ENCODE measurements around the gene PLIN3.
A peak's percentile ranks its signal among the peaks of the same experiment; 100 is the strongest.
"Not testable (repeated sequence)": the region's sequence is repeated elsewhere in the genome, so short reads cannot be mapped to it uniquely, and the experiment has no call there.

Gene PLIN3

DNA sequence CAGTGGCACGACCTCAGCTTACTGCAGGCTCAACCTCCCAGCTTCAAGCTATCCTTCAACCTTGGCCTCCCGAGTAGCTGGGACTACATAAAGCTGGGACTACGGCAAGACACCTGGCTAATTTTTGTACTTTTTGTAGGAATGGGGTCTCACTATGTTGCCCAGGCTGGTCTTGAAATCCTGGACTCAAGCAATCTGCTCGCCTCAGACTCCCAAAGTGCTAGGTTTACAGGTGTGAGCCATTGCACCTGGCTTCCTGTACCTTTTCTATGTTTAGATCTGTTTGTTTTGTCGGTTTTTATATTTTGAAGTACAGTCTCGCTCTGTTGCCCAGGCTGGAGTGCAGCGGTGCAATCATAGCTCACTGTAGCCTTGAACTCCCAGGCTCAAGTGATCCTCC lies 18.4 kb downstream of the PLIN3 start:
- DNase-seq: no peak

DNA sequence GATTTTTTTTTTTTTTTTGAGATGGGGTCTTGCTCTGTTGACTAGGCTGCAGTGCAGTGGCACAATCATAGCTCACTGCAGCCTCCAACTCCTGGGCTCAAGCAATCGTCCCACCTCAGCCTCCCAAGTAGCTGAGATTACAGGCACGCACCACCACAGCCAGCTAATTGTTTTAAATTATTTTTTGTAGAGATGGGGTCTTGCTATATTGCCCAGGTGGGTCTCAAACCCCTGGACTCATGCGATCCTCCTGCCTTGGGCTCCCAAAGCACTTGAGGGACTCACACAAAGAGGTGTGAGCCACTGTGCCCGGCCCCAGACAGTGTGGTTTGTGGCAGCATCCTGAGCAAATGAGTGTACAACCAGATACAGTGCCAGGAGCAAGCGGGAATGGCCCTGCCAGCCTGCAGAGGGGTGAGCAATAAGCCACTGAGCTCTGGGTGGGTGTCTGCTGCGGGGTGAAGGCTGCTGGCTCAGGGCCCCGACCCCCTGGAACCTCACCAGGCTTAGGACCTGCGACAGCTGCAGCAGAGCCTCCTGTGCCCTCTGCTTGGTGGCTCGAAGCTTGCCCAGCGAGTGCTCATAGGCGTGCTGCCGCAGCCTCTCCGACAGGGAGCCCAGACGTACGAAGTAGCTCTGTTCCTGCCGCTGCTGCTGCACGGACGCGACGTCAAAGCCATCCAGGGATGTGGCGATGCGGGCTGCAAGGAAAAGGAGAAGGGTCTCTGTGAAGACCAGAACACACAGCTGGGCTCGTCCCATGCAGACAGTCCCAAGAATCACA lies 20.1 kb downstream of the PLIN3 start:
- no peak for DNase-seq

DNA sequence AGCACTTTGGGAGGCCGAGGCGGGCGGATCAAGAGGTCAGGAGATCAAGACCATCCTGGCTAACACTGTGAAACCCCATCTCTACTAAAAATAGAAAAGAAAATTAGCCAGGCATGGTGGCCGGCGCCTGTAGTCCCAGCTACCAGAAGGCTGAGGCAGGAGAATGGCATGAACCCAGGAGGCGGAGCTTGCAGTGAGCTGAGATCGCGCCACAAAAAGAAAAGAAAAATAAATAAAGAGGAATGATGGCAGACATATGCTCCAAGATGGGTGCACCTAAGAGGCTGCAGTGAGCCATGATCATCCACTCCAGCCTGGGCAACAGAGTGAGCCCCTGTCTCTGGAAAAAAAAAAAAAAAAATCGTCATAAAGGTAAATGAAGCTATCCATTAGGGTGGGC lies 21.5 kb downstream of the PLIN3 start:
- not testable (repeated sequence) for DNase-seq

DNA sequence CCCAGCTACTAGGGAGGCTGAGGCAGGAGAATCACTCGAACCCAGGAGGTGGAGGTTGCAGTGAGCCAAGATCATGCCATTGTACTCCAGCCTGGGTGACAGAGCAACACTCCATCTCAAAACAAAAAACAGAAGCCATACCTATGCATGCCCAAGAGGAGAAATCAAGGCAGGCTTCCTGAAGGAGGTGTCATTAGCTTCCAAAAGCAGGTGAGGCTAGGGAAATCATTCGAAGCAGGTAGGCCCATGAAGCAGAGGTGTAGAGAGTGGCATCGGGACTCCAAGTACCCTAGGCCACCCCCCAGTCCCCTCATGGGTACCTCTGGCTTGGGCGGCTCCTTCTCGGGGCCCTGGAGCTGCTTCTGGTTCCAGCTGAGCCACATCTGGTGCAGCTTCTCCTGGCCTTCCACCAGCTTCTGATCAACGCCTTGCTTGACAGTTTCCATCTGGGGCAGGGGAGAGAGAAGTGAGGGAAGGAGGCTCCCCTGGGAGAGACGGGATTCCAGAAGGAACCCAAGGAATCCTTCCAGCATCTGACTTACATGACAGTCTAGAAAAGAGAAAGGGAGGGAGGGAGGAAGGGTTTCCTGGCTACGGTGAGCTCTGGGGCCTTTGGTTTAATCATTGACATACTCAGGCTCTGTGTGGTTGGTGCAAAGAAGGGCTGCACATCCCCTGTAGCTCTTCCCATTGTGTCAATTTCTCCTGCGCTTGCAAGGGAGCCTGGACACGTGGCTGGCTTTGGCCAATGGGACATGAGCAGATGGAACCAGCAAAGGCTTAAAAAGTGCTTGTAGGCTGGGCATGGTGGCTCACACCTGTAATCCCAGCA lies 22.9 kb downstream of the PLIN3 start:
- peak; percentile 49 for DNase-seq

DNA sequence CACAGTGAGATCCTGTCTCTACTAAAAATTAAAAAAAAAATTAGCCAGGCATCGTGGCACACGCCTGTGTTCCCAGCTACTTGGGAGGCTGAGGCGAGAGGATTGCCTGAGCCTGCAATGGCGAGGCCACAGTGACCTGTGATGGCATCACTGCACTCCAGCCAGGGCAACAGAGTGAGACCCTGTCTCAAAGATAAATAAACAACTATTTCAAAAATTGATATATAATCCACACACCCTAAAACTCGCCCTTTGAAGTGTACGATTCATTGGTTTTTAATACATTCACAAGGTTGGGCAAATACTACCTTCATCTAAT lies 23.9 kb downstream of the PLIN3 start:
- DNase-seq: no peak

DNA sequence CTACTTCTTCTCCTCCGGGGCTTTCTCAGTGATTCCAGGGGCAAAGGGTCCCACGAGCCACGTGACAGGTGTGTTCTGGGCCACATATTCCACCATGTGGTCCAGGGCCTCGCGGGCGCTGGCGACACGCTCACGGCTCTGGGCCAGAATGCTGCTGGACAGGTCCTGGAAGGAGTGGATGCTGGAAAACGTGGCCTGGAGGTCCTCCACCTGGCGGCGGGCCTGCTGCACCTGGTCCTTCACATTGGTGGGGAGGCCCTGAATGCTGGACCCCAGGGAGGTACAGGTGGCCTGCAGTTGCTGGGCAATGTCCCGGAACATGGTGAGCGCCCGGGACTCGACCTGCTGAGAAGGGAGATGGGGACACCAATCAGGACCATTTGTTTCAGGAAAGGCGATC lies 28.3 kb downstream of the PLIN3 start:
- DNase-seq: no peak

DNA sequence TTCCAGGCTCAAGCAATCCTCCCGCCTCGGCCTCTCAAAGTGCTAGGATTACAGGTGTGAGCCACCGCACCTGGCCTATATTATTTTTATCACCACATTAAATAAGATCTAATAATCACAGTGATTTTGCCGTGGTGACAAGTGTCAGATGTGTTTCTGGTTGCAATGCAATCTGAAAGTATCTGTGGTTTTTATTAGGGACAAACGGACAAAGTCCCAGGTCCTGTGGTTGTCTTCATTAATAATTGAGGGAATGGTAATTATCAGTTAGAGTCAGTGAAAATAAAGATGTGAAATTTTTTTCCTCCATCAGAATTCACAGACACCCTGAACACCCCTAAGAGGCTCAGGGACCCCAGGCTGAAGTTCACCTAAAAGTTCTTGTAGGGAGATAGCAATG lies 34.7 kb downstream of the PLIN3 start:
- no peak for DNase-seq

DNA sequence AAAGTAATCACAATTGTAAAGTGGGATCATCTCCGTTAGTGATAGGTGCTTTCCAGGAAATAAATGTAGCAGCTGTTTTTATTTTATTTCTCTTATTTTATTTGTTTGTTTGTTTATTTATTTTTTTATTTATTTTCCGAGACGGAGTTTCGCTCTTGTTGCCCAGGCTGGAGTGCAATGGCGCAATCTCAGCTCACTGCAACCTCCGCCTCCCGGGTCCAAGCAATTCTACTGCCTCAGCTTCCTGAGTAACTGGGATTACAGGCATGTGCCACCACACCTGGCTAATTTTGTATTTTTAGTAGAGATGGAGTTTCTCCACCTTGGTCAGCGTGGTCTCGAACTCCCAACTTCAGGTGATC lies 35.5 kb downstream of the PLIN3 start:
- not testable (repeated sequence) for DNase-seq

DNA sequence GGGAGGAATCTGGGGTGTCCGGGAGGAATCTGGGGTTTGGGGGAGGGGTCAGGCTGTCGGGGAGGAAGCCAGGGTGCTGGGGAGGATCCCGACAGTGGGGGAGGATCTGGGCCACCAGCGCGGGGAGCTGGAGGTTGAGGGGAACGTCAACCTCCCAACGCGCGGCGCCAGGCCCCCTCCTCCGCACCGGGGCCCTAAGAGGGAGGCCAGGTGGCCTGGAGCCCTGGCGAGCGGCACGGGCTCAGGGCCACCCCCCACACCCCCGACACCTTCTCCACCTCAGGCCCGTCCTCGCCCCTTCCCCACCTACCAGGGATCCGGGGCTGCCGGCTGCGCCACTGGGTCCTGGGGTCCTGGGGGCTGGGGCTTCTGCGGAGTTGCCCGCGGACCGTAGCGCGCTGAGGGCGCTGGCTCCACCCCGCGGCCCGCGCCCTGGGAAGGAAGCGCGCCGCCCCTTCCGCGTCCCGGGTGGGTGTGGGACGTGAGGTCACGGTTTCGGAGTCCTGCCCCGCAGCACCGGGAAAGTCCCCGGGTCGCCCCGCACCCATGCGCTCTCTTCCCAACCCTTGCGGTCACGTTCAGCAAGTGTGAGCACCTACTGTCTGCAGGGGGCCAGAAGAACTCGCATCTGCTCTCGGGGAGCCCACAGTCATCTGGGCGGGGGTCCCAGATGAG lies 36.0 kb downstream of the PLIN3 start, which contains the start of gene TICAM1:
TICAM1 (minus strand) TSS at position 409 of the 675 bp plus-strand sequence. CDS start 13,335 bp downstream, outside the sequence.
- peak; percentile 65 for DNase-seq

DNA sequence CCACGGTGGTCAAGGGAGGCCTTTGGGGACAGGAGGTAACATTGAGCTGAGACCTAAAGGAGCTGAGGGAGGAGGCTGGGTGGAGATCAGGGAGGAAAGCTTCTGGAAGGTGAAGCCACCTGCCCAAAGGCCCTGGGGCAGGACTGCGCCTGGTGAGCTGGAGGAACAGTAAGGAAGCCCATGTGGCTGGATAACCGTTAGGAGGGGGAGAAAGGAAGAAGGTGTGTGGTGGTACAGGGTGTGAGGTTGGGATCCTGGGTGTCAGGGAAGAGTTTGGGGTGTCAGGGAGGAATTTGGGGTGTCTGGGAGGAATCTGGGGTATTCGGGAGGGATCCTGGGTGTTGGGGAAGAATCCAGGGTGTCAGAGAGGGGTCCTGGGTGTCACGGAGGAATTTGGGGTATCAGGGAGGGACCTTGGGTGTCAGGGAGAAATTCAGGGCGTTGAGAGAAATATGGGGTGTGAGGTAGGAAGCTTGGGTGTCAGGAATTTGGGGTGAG lies 36.6 kb downstream of the PLIN3 start:
- no peak for DNase-seq

DNA sequence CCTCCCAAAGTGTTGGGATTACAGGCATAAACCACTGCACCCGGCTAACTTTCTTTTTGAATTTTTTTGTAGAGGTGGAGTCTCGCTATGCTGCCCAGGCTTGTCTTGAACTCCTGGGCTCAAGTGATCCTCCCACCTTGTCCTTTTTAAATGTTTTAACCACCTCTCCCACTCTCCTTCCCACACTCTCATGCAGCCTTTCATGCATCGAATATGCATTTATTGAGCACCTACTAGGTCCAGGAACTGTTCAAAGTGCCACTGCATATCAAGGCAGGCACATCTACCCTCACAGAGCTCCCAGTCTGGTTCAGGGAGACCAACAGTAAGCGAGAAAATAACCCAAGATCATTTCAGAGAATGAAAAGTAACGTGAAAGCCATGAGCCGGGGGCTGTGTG lies 37.1 kb downstream of the PLIN3 start:
- no peak for DNase-seq

DNA sequence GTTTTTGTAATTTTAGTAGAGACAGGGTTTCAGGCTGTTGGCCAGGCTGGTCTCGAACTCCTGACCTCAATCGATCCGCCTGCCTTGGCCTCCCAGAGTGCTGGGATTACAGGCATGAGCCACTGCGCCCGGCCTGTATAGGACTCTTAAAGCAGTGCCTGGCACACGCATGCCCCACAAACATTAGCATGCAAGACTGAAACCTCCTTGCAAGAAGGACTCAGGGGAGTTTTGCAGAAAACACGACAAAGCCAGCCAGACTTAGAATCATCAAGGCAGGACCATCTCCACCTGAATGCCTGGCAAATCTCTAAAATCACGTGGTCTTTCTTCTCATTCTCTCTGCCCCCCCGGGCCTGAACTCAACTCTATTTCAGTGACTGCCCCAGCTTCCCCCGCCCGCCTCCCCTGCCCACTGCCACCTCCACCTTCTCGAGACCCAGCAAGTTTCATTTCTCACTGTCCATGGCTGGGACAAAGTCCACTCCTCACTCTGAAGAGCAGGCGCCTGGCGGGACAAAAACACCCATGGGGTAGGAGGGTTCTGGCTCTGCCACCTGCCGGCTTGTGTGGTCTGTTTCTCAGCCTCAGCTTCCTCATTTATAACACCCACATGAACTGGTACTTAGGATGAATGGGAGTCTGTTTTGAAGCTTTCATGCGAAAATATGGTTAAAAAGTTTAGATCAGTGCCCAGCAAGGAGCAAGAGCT lies 38.3 kb downstream of the PLIN3 start:
- no peak for DNase-seq

DNA sequence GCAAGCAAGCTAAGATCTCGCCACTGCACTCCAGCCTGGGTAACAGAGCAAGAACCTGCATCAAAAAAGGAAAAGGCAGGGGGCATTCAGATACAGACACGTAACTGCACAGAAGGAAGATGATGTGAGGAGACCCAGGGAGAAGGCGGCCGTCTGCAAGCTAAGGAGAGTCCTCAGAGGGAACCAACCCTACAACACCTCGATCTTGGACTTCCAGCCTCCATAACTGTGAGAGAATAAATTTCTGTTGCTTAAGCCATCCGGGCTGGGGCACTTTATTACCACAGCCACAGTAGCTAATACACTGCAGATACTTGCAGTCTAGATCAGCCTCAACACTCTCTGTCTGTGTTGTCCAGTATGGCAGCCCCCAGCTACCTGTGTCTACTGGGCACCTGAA lies 43.9 kb downstream of the PLIN3 start:
- DNase-seq: no peak

DNA sequence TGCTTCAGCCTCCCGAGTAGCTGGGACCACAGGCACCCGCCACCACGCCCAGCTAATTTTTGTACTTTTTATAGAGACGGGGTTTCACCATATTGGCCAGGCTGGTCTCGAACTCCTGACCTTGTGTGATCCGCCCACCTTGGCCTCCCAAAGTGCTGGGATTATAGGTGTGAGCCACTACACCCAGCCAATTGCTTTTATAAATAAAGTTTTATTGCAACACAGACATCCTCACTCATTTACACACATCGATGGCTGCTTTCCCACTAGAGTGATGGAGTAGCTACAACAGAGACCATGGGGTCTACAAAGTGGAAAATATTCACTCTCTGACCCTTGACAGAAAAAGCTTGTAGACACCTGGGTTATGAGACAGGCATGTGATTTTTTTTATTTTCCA lies 45.1 kb downstream of the PLIN3 start:
- DNase-seq: not testable (repeated sequence)

DNA sequence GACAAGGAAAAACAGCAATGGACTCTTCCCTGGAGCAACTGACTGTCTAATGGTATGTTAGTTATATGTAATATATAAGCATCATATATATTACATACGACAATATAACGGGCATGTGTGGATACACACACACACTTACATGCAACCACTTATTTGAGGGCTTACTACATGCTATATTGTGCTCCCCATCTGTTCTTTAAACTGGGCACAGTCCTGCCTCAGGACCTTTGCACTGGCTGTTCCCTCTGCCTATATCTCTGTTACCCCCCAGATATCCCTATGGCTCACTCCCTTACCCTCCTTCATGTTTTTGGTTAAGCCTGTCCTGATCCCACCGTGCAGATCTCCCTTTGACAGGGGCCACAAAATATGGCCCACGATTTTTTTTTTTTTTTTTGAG lies 46.2 kb downstream of the PLIN3 start:
- DNase-seq: no peak

DNA sequence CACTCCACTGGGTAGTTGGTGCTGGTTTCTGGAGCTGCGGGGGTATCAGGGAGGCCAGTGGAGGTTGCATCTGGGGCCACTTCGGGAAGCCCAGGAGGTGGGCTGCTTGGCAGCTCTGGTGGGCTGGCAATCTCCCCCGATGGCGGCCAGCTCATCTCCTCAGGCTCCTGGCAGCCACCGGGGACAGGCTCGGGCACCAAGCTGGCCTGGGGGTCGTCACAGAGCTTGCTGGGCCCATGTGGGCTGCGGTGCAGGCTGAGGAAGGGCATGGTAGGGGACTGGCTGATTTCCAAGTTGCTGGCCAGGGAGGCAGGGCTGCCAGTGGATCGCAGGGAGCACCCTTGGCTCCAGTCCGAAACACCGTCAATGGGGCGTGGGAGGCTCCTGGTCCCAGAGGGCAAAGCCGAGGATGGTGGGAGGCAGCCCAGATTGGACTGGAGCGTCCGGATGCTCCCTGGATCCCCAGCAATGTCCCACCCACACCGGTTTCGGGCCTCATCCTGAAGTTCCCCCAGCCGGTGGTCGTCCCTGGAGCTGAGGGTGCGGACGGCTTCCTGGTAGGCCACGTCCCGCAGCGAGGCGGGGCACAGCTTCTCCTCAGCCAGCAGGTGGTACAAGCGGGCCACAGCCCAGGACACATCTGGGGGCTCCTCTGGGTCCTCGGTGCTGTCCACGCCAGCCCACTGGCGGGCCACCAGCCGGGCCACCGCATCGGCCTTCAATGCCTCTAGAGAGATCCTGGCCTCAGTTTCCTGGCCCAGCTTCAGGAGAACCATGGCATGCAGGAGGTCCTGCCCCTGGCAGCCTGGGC lies 49.8 kb downstream of the PLIN3 start:
- no peak for DNase-seq

DNA sequence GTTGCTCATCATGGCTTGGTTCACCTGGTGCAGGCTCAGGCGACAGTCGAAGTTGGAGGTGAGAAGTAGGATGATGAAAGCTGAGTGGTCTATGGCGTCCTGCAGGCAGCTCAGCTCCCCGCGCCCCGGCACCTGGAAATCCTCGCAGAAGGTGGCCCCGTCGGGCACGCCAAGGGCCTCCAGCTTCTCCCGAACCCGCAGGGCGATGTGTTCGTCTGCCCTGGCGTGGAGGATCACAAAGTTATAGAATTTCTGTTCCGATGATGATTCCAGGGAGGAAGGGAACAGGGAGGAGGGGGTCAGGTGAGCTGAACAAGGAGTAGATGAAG lies 50.6 kb downstream of the PLIN3 start:
- no peak for DNase-seq

DNA sequence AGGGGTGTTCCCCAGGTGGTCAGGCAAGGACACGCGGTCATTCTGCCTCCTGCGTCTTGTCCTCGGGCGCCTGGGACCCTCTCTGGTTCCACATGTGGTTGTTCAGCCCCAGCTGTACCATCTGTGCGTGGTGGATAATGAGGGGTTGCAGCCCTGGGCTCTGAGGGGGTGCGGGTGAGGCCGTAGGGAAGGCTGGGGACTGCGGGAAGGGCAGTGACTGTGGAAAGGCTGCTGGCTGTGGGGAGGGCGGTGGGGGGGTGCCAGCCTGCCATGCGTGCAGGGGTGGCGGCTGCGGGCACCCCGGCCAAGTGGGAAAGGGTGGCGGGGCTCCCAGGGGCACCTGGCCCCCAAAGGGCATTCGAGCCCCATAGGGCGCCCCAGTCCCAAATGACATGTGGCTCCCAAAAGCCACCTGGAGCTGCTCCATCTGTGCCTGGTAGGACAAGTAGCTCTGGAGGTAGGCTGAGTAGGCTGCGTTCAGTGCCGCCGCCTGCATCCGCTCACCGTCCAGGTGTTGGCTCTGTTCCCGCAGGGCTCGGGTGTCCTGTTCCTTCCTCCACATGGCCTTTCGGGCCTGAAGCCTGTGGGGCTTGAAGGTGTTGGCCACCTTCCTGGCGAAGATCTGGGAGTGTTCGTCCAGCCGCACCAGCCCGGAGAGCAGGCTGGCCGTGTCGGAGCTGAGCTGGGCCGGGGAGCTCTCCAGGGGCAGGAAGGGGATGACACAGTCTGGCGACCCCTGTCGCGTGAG lies 51.1 kb downstream of the PLIN3 start:
- no peak for DNase-seq

DNA sequence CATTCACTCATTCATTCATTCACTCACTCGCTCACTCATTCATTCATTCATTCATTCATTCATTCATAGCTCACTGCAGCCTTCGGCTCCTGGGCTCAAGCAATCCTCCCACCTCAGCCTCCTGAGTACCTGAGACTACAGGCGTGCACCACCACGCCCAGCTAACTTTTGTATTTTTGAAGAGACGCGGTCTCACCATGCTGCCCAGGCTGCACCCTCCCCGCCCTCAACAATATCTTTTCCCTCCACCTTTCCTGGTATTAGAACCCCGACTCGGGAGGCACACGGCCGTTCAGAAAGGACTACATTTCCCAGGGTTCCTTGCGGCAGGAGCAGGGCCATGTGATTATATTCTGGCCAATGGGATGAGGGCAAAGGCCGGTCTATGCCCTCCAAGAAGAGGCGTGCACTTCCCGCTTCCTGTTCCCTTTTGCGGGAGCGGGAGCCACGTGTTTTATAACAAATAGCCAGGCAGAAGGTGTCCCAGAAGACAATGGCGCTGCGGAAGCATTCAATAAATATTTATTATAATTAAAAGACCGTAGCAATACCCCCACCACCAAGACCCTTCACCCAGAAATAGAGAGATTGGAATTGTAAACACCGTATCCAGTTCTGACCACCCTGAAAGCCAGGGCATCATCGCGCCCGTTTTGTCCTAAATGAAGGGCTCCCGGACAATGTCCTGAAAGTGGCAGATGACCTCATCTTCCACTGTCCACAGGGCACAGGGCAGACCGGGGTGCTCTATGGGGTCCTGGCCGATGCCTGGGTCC lies 51.9 kb downstream of the PLIN3 start:
- peak; percentile 59 for DNase-seq
